Tibial artery (tissue), 4 donors: ENCODE data around the gene ARPC1A.
A peak's percentile ranks its signal among the peaks of the same experiment; 100 is the strongest.

ENCODE experiments used
- DNase-seq, 2 donors: peaks; one replicate each; pipeline ENCODE4 v3.0.0-alpha.2; 2019
- H3K27ac ChIP-seq, 2 donors: fragments of 200-600 bp; sonication (generic) in 1 of 2; 1 replicate in 1 of 2; 2 replicates in 1 of 2; pipeline ENCODE4 v1.5.1; 2018 to 2019; ENCODE audit warnings: mild to moderate bottlenecking in 1 of 2
- H3K27me3 ChIP-seq, 2 donors: fragments of 200-600 bp; sonication (generic) in 1 of 2; one replicate each; pipeline versions ENCODE4 v1.5.1 to v1.6.0; 2016 to 2019
- H3K36me3 ChIP-seq, 3 donors: fragments of 200-600 bp; sonication (generic) in 2 of 3; one replicate each; pipeline ENCODE4 v1.5.1; 2016 to 2019; ENCODE audit warnings: mild to moderate bottlenecking in 2 of 3
- H3K4me1 ChIP-seq, 4 donors: fragments of 200-600 bp; sonication (generic) in 2 of 4; 1 replicate in 3 of 4; 2 replicates in 1 of 4; pipeline ENCODE4 v1.5.1; 2016 to 2019
- H3K4me3 ChIP-seq, 2 donors: fragments of 200-600 bp; sonication (generic) in 1 of 2; 1 replicate in 1 of 2; 2 replicates in 1 of 2; pipeline ENCODE4 v1.5.1; 2018 to 2019; ENCODE audit warnings: mild to moderate bottlenecking in 2 of 2
- H3K9me3 ChIP-seq, 3 donors: fragments of 200-600 bp; sonication (generic) in 1 of 3; one replicate each; pipeline ENCODE4 v1.5.1; 2016 to 2019
- intact Hi-C: fragments of 100-400 bp; cut with DNase I; formaldehyde crosslinking; loops from one replicate; pipeline ENCODE4 v1.15.0; 2023; ENCODE audit warnings: low total_unique reads
- TF ChIP-seq, protein P1 (sequence below), 2 experiments: fragments of 200-600 bp in 1 of 2; fragments of 450-650 bp in 1 of 2; IDR thresholded peaks; one replicate each; pipeline ENCODE4 v1.5.1; 2017 to 2019; ENCODE audit warnings: antibody characterized with exemption in 2 of 2, mild to moderate bottlenecking in 1 of 2, moderate library complexity in 1 of 2

ARPC1A gene

DNA sequence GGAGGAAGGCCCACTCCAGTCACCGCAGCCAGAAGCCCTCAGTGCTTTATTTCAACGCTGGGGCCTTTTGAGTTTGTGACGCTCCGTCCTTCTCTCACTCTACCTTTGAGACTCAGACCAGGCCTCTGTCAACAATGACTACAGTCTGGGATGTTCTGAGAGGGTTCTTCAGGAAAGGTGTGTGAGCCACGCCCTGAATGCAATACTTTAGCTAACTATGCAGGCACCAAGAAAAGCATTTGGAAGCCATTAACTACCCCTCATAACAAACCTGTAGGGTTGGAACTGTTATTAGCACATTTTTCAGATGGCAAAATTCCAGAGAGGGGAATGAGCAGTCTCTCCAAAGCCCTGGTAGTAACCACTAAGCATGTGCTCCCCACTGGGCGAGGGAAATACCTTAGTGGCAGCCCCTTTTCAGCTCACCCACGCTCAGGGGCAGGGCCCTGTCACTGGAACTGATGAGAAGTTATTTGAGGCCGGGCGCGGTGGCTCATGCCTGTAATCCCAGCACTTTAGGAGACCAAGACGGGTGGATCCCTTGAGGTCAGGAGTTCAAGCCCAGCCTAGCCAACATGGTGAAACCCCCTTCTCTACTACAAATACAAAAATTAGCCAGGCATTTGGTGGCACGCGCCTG lies 43.2 kb downstream of the ARPC1A start:
- Histone ChIP-seq H3K27me3 (no peaks in the 10 kb centered on the region), H3K9me3 (no peaks in the 10 kb centered on the region), H3K27ac (peak overlapping the region in 1 of 2 donors; percentile 51), H3K4me1 (peaks cover 0 to 23% (median 3%) of the 10 kb centered on the region in 4 donors), H3K4me3 (no peak overlapping the region), H3K36me3 (peaks cover 28 to 52% (median 35%) of the 10 kb centered on the region in 3 donors)
- no peak for DNase-seq
- intact Hi-C loops = no loop called here
- TF ChIP-seq, protein P1, sequence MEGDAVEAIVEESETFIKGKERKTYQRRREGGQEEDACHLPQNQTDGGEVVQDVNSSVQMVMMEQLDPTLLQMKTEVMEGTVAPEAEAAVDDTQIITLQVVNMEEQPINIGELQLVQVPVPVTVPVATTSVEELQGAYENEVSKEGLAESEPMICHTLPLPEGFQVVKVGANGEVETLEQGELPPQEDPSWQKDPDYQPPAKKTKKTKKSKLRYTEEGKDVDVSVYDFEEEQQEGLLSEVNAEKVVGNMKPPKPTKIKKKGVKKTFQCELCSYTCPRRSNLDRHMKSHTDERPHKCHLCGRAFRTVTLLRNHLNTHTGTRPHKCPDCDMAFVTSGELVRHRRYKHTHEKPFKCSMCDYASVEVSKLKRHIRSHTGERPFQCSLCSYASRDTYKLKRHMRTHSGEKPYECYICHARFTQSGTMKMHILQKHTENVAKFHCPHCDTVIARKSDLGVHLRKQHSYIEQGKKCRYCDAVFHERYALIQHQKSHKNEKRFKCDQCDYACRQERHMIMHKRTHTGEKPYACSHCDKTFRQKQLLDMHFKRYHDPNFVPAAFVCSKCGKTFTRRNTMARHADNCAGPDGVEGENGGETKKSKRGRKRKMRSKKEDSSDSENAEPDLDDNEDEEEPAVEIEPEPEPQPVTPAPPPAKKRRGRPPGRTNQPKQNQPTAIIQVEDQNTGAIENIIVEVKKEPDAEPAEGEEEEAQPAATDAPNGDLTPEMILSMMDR (IDR thresholded peaks at IDR 0.05) = no peak

DNA sequence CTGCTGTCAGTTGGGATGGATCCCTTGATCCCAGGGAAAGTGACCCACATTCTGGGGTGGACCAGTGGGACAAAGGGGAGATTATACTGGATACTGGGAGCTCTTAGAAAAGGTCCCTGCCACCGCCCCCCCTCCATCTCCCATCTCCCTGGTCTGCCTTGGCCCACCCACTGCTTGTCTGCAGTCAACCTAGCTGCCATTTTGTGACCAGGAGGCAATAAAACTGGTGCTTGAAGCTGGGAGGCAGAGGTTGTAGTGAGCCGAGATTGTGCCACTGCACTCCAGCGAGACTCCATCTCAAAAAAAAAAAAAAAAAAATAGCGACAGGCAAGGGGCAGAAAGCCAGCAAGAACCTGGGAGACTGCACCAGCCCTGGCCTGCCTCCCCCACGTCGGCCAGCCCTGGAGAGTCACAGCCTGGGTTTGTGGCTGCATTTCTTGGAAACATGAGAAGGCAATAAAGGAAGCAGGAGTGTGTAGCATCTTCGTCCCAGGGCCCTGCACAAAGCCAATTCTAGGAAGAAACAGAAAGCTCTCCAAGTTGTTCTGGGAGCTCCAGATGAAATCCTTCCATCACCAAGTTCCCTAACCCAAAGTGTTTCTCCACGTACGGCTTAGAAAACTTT lies 44.2 kb downstream of the ARPC1A start:
- H3K27me3 ChIP-seq = no peaks in the 10 kb centered on the region
- no peak overlapping the region for H3K4me3 ChIP-seq
- intact Hi-C loops = no loop called here
- TF ChIP-seq, protein P1 (IDR thresholded peaks at IDR 0.05) = no peak
- peak overlapping the region in 1 of 2 donors; percentile 51 for H3K27ac ChIP-seq
- H3K36me3 ChIP-seq = peaks cover 18 to 42% (median 25%) of the 10 kb centered on the region in 3 donors
- no peak for DNase-seq
- no peaks in the 10 kb centered on the region for H3K9me3 ChIP-seq
- peaks cover 0 to 28% (median 8%) of the 10 kb centered on the region in 4 donors for H3K4me1 ChIP-seq

DNA sequence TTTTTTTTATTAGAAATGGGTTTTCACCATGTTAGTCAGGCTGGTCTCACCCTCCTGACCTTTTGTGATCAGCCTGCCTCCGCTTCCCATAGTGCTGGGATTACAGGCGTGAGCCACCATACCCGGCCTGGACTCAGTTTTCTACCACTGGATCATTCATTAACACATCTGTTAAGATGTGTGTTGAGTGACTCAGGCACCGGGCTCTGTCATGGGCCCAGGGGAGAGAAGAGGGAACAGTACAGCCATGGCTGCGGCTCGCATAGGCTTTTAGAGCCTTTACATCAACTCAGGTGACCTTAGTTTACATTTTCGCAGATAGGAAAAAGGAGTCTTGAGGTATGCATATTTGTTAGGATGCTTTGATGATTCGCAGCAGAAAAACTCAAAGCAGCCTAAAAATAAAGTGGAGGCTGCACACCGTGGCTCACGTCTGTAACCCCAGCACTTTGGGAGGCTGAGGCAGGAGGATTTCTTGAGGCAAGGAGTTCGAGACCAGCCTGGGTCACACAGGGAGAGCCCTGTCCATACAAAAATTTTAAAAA lies 45.8 kb downstream of the ARPC1A start:
- intact Hi-C loops = no loop called here
- TF ChIP-seq, protein P1 (IDR thresholded peaks at IDR 0.05) = no peak

DNA sequence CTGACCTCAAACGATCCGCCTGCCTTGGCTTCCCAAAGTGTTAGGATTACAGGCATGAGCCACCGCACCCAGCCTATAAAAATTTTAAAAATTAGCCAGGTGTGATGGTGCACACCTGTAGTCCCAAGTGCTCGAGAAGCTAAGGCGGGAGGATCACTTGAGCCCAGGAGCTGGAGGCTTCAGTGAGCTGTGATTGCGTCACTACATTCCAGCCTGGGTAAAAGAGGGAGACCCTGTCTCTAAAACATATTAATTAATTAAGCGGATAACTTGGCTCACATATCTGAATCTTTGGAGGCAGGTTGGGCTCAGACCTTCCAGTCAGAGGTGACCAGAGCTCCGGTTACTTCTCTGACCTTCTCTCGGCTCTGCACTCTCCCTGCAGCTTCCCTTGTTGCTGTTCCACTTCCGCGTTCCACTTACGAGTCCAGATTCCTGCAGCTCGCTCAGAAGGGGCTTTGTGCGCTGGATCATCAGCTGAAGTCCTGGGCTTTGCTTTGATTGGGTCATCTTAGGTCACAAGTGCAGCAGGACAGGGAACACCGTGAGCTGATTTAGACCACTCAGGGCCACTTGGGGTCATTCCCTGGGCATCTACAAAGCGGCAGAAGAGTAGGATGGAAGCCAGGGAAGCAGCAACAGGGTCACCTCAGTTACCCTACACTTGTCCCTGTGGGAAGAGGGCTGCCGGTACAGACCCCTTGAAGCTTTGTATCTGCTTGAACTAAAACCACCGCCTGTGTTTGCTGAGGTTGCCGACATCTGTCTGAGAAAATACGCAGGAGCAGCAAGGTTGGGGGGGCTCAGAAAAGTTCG lies 46.8 kb downstream of the ARPC1A start:
- Histone ChIP-seq H3K9me3 (no peaks in the 10 kb centered on the region), H3K4me3 (no peak overlapping the region), H3K4me1 (peaks cover 0 to 37% (median 16%) of the 10 kb centered on the region in 4 donors), H3K27me3 (no peaks in the 10 kb centered on the region), H3K36me3 (peaks cover 0 to 17% (median 5%) of the 10 kb centered on the region in 3 donors), H3K27ac (peak overlapping the region; percentile 12 to 61)
- TF ChIP-seq, protein P1 (IDR thresholded peaks at IDR 0.05) = no peak
- intact Hi-C loops = no loop called here
- DNase-seq = no peak

More for the DNA sequence above, 45.8 kb downstream of the ARPC1A start:
- Histone ChIP-seq H3K9me3 (no peaks in the 10 kb centered on the region), H3K4me3 (no peak overlapping the region), H3K4me1 (peaks cover 0 to 37% (median 16%) of the 10 kb centered on the region in 4 donors), H3K27ac (peak overlapping the region in 1 of 2 donors; percentile 8), H3K27me3 (no peaks in the 10 kb centered on the region), H3K36me3 (peaks cover 10 to 27% (median 12%) of the 10 kb centered on the region in 3 donors)
- DNase-seq = no peak
